Esophagus squamous epithelium (tissue), 4 donors: Measurements from ENCODE around the gene PGS1. TPM values are rescaled to one million over a fixed set of nuclear protein-coding genes. Genes with fewer than 3 reads are reported as not detected.

Source experiments
- small RNA-seq, 4 donors: library from RNA; depleted of rRNA; stranded (forward); fragments of <200 nt; gene quantifications; one replicate each; pipeline ENCODE3, GENCODE V24; 2016
- total RNA-seq, 4 donors: library from RNA; depleted of rRNA; stranded (reverse); fragments of >200 nt; gene quantifications; one replicate each; pipeline ENCODE4 v1.1.0, GENCODE V29; 2016

Gene PGS1
- total RNA-seq, 4 donors from 2014 or later: 18.6 to 32.4 (median 23.0) TPM

Small RNA genes within 50 kb of the gene (small RNA-seq; reads per million reads assigned to genes)
- gene RF00415 (0 reads per million in 4 donors), gene RN7SL236P (0 to 0.27 (median 0) reads per million in 4 donors)

Other genes starting within 250 kb of the PGS1 start
- gene TMC6, start 249.9 kb upstream of the PGS1 start, total RNA-seq: 10 to 100 TPM; 13.3 to 39.6 (median 32.2) TPM
- gene TMC8, start 247.9 kb upstream of the PGS1 start, total RNA-seq: 1 to 10 TPM in 3 of 4 donors, under 1 TPM in 1; 1.00 to 5.7 (median 1.5) TPM
- gene C17orf99, start 232.3 kb upstream of the PGS1 start, total RNA-seq: under 1 TPM in 2 of 4 donors, not detected in 2; 0.19 to 0.21 TPM
- gene SYNGR2, start 210.1 kb upstream of the PGS1 start, total RNA-seq: 10 to 100 TPM; 41.2 to 93.9 (median 75.7) TPM
- gene TK1, start 191.6 kb upstream of the PGS1 start, total RNA-seq: 10 to 100 TPM; 11.3 to 57.7 (median 34.3) TPM
- gene AFMID, start 191.3 kb upstream of the PGS1 start, total RNA-seq: 10 to 100 TPM; 16.5 to 44.3 (median 30.3) TPM
- gene BIRC5, start 164.4 kb upstream of the PGS1 start, total RNA-seq: 10 to 100 TPM in 2 of 4 donors, 1 to 10 TPM in 2; 6.6 to 33.6 (median 21.0) TPM
- gene TMEM235, start 147.0 kb upstream of the PGS1 start, total RNA-seq: under 1 TPM in 1 of 4 donors, not detected in 3; 0.26 TPM
- 10 to 100 TPM in 3 of 4 donors, 1 to 10 TPM in 1; 6.3 to 23.1 (median 17.1) TPM for gene SOCS3, start 18.6 kb upstream of the PGS1 start, total RNA-seq
- under 1 TPM in 2 of 4 donors, not detected in 2; 0.19 to 0.31 TPM for gene DNAH17, start 198.7 kb downstream of the PGS1 start, total RNA-seq